ENCODE measurements around the gene ARGFX.

The ARGFX gene

GRCh38 chr3:121601212-121601812 is 33.6 kb downstream of the ARGFX start:
- no peak for DNase-seq

- DNase-seq = no peak
Observed at GRCh38 chr3:121604759-121605158, 37.0 kb downstream of the ARGFX start.

GRCh38 chr3:121606106-121606505 is 38.4 kb downstream of the ARGFX start:
- no peak for DNase-seq

All from CD4-positive, alpha-beta T cell treated with Interleukin-4 for 1 hour (primary cell).